NCI-H128 (cell line): ENCODE results near the gene PSG5.
"Not testable (repeated sequence)": the region's sequence is repeated elsewhere in the genome, so short reads cannot be mapped to it uniquely, and the experiment has no call there.

Experiments
- DNase-seq: peaks from one replicate; lab custom pipeline; 2025; ENCODE audit not compliant: unreplicated experiment; lab: John Stamatoyannopoulos, UW

PSG5 gene

GRCh38 chr19:43186311-43186935 lies at the start of gene PSG5:
TSS of gene PSG5 (minus strand) at chr19:43186536. CDS start at chr19:43186405, 131 bp downstream.
- DNase-seq, result not testable (repeated sequence)

- DNase-seq, result not testable (repeated sequence)
Measured at GRCh38 chr19:43235686-43236085, 49.4 kb upstream of the PSG5 start.

GRCh38 chr19:43229315-43229714 lies 43.0 kb upstream of the PSG5 start:
- DNase-seq, result no peak

GRCh38 chr19:43228730-43229129 lies 42.4 kb upstream of the PSG5 start:
- not testable (repeated sequence) for DNase-seq

- DNase-seq, result not testable (repeated sequence)
Measured at GRCh38 chr19:43226986-43227385, 40.6 kb upstream of the PSG5 start.

- DNase-seq, result no peak
Measured at GRCh38 chr19:43224855-43225253, 38.5 kb upstream of the PSG5 start.

GRCh38 chr19:43224201-43224854 lies 38.0 kb upstream of the PSG5 start:
- DNase-seq, result not testable (repeated sequence)

GRCh38 chr19:43221891-43222290 lies 35.6 kb upstream of the PSG5 start:
- DNase-seq, result not testable (repeated sequence)

GRCh38 chr19:43219136-43219535 lies 32.8 kb upstream of the PSG5 start:
- not testable (repeated sequence) for DNase-seq

- DNase-seq, result not testable (repeated sequence)
Measured at GRCh38 chr19:43215881-43216280, 29.5 kb upstream of the PSG5 start.

GRCh38 chr19:43207991-43208390 lies 21.7 kb upstream of the PSG5 start:
- no peak for DNase-seq

GRCh38 chr19:43207174-43207573 lies 20.8 kb upstream of the PSG5 start:
- DNase-seq, result not testable (repeated sequence)

GRCh38 chr19:43205471-43206105 lies 19.3 kb upstream of the PSG5 start, which contains the start of gene PSG4:
TSS of gene PSG4 (minus strand) at chr19:43205638. CDS start at chr19:43205536, 102 bp downstream.
- not testable (repeated sequence) for DNase-seq

GRCh38 chr19:43203611-43204010 lies 17.3 kb upstream of the PSG5 start:
- DNase-seq, result not testable (repeated sequence)

- DNase-seq, result not testable (repeated sequence)
Measured at GRCh38 chr19:43201891-43202290, 15.6 kb upstream of the PSG5 start.

- DNase-seq, result not testable (repeated sequence)
Measured at GRCh38 chr19:43201337-43201801, 15.0 kb upstream of the PSG5 start.

GRCh38 chr19:43198686-43199419 lies 12.5 kb upstream of the PSG5 start:
- not testable (repeated sequence) for DNase-seq

GRCh38 chr19:43197666-43198397 lies 11.5 kb upstream of the PSG5 start:
- DNase-seq, result not testable (repeated sequence)

- not testable (repeated sequence) for DNase-seq
Measured at GRCh38 chr19:43194397-43194796, 8.1 kb upstream of the PSG5 start.

- not testable (repeated sequence) for DNase-seq
Measured at GRCh38 chr19:43192381-43193155, 6.2 kb upstream of the PSG5 start.
